Stimulated activated CD4-positive, alpha-beta T cell treated with anti-CD3 and anti-CD28 coated beads, Interleukin-15, amount 100 ng/mL, for 48 hours (primary cell): Measurements from ENCODE around the gene RCOR3.
"Not testable (repeated sequence)": the region's sequence is repeated elsewhere in the genome, so short reads cannot be mapped to it uniquely, and the experiment has no call there.

ENCODE experiments used
- DNase-seq, 2 donors: peaks; one replicate each; pipeline ENCODE4 v3.0.0-alpha.2; 2020; ENCODE audit warnings: low read depth in 2 of 2

The RCOR3 gene

DNA sequence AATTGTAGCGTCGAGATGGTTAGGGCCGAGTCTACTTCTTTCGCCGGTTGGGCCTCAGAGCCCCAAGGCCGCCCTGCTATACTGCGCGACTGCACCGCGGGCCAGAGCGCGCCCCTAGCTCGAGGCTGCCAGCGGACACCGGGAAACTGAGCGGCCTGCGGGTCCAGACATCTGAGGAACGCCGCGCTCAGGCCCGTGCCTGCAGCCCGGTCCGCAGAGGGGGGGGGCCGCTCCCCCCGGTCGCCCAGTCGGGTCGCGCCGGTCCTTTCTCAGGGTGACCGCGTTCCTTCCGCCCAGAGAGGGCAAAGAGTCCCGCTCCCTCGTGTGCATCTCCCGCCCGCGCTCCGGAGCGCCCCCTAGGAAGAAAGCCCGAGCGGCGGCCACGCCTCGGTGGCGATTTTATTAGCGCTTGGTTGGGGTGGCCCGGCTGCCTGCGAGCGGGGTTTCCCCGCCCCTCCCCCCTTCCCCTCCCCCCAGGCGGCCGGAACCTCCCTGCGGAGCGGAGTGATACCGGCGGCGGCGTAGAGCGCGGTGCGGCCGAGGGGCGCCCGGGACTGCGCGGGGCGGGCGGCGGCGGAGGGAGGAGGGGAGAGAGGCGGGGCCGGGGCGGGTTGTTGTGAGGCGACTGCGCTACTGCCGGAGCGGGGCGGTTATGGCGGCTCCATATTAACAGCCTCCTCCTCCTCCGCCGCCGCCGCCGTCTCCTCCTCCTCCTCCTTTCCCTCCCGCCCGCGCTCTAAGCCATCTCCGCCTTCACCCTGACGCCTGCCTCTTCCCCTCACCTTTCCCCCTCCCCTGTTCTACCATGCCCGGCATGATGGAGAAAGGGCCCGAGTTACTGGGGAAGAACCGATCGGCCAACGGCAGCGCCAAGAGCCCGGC, at the start of gene RCOR3:
Gene RCOR3, plus strand, starts transcription at position 611 of the 882 bp plus-strand sequence. Its CDS starts 195 bp downstream, at position 806.
- peak; percentile 87 to 91 for DNase-seq

DNA sequence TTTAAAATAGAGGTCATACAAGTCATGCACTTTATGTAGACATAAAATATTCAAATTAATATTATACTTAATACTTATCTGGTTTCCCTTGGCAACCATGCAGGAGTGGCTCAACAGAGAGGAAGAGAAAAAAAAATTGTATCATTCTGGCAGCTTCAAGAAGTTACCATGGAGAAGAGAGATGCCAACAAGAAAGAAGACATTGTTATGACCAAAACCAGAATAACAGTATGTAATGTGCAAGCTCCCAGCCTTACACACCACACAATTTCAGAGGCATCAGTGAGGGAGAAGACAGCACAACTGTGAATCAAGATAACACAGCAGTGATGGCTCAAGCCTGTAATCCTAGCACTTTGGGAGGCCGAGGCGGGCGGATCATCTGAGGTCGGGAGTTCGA, 49.1 kb upstream of the RCOR3 start:
- DNase-seq = no peak

DNA sequence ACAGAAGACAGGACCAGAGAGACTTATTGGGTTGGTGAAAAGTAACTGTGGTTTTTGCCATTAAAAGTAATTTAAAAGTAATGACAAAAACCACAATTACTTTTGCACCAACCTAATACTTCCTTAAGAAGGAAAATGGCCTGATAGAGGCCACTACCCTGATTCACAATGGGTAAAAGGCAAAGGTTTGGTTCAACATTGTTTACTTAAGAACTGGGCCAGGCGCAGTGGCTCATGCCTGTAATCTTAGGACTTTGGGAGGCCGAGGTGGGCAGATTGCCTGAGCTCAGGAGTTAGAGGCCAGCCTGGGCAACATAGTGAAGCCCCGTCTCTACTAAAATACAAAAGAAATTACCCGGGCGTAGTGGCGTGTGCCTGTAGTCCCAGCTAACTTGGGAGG, 48.2 kb upstream of the RCOR3 start:
- DNase-seq = no peak

DNA sequence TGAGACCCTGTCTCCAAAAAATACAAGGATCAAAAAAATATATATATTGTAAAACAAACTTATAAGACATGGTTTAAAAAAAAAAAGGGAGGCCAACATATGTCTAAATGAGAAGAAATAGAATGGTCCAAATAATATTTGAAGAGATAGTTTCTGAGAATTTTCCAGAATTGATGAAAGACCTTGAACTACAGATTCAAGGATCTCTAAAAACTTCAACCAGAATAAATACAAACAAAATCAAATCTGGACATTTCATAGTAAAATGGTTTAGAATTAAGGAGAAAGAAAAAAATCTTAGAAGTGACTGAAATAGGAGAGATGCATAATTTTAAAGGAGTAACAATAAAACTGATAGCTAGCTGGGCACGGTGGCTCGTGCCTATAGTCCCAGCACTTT, 45.5 kb upstream of the RCOR3 start:
- DNase-seq = no peak

DNA sequence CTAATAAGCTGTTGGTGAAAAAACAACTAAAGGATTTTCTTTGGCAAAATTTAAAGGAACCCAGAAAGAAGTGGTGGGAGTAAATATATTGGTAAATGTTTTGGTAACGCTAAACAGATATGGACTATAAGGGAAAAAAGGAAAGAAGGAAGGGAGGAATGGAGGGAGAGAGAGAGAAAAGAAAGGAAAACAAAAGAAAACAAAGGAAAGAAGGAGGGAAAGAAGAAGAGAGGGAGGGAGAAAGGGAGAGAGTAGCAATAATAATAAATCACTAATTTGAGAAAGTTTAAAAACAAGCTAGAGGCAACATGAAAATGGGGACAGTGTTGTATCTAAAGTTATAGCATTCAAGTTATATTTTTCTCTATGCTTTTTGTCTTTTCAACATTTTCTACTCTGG, 43.6 kb upstream of the RCOR3 start:
- no peak for DNase-seq

DNA sequence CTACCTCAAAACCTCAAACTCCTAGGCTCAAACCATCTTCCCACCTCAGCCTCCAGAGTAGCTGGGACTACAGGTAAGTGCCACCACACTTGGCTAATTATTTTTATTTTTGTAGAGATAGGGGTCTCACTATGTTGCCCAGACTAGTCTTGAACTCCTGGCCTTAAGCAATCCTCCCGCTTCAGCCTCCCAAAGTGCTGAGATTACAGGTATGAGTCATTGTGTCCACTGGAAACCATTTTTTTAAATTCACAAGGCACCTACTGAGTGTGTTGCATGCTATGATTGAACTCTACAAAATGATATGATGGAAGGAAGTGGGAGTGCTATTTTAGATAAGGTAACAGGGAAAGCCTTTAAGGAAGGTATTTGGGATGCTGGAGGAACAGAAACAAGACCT, 41.8 kb upstream of the RCOR3 start:
- no peak for DNase-seq

DNA sequence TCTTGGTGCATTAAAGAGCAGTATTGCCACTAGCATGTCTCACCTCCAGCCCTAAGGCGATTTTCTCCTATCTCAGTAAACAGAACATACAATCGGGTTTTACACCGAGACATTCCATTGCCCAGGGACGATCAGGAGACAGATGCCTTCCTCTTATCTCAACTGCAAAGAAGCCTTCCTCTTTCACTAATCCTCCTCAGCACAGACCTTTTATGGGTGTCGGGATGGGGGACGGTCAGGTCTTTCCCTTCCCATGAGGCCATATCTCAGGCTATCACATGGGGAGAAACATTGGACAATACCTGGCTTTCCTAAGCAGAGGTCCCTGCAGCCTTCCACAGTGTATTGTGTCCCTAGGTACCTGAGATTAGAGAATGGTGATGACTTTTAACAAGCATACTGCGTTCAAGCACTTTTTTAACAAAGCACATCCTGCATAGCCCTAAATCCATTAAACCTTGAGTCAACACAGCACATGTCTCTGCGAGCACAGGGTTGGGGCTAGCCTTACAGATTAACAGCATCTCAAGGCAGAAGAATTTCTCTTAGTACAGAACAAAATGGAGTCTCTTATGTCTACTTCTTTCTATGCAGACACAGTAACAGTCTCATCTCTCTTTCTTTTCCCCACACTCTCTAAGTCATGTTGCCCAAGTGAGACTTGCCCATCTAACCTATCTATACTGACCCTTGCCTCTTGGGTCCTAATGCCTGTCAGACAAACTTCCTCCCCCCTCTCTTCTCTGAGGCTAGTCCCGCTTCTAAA, 36.5 kb upstream of the RCOR3 start:
- not testable (repeated sequence) for DNase-seq

DNA sequence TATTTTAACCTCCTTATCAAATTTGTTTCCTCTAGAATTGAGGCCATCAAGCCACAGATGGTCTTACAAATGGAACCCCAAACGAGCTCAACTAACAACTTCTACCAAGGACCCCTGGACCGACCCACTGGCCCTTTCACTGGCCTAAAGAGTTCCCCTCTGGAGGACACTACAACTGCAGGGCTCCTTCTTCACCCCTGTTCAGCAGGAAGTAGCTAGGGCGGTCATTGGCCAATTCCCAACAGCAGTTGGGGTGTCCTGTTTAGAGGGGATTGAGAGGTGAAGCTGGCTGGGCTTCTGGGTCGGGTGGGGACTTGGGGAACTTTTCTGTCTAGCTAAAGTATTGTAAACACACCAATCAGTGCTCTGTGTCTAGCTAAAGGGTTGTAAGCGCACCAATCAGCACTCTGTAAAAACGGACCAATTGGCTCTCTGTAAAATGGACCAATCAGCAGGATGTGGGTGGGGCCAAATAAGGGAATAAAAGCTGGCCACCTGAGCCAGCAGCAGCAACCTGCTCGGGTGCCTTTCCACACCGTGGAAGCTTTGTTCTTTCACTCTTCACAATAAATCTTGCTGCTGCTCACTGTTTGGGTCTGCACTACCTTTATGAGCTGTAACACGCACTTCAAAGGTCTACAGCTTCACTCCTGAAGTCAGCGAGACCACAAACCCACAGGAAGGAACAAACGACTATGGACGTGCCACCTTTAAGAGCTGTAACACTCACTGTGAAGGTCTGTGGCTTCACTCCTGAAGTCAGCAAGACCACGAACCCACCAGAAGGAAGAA, 30.4 kb upstream of the RCOR3 start:
- peak; percentile 15 to 33 for DNase-seq

DNA sequence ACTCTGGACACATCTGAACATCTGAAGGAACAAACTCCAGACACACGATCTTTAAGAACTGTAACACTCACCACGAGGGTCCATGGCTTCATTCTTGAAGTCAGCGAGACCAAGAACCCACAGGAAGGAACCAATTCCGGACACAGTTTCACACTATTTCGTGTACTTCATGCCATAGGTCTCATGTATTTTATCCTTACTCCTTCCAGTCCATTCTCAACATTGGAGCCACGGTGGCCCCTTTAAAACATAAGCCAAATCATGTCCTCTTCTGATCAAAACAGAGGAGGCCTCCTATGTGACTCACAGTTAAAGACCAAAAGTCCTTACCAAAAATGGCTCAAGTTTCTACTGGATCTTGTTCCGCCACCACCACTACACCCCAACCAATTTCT, 29.8 kb upstream of the RCOR3 start:
- no peak for DNase-seq

DNA sequence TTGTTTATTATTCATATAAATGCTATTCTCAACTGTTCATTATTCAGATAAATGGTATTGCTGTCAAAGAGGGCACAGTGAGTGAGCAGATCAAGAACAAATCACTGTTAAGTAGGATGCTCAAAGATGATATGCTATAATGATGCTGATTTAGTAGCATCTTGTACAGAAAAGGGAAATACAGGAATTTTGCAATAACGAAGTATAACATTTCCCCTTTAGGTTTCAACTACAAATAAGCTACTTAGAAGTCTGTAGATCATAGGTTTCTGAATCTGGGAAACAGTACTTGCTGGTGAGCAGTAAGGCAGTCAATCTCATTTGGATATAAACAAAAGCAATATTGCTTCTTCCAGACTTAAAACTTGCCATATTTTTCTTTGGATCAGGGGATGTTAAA, 27.3 kb upstream of the RCOR3 start:
- no peak for DNase-seq

DNA sequence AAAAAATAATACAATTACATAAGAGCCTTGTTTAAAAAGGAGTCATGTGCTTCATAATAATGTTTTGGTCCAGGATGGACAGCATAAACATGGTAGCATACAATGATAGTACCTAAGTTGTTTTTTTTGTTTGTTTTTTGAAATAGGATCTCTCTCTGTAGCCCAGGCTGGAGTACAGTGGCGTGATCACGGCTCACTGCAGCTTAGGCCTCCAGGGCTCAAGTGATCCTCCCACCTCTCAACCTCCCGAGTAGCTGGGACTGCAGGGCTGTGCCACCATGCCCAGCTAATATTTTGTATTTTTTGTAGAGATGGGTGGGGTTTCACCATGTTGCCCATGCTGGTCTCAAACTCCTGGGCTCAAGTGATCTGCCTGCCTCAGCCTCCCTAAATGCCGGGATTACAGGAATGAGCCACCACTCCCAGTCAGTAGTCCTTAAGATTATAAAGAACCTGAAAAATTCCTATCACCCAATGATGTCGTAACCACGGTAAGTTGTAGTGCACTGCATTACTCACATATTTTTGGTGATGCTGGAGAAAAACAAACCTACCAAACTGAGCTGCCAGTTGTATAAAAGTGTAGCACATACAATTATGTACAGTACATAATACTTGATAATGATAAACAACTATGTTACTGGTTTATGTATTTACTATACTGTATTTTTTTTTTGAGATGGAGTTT, 22.4 kb upstream of the RCOR3 start:
- no peak for DNase-seq

DNA sequence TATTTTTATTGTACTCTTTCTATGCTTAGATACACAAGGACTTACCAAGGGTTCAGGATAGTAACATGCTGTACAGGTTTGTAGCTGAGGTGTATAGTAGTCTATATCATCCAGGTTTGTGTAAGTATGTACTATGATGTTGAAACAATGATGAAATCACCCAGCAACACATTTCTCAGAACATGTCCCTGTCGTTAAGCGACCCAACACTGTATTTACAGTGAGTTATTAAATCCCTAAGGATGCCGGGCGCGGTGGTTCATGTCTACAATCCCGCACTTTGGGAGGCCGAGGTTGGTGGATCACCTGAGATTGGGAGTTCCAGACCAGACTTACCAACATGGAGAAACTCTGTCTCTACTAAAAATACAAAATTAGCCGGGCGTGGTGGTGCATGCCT, 21.6 kb upstream of the RCOR3 start:
- no peak for DNase-seq

DNA sequence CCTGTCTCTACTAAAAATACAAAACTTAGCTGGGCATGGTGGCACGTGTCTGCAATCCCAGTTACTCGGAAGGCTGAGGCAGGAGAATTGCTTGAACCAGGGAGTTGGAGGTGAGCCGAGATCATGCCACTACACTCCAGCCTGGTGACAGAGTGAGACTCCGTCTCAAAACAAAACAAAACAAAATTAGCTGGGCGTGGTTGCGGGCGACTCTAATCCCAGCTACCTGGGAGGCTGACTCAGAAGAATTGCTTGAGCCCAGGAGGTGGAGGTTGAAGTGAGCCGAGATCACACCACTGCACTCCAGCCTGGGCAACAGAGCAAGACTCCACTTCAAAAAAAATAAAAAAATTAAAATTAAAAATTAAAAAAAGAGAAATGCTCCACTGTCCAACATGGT, 18.6 kb upstream of the RCOR3 start:
- DNase-seq = not testable (repeated sequence)

DNA sequence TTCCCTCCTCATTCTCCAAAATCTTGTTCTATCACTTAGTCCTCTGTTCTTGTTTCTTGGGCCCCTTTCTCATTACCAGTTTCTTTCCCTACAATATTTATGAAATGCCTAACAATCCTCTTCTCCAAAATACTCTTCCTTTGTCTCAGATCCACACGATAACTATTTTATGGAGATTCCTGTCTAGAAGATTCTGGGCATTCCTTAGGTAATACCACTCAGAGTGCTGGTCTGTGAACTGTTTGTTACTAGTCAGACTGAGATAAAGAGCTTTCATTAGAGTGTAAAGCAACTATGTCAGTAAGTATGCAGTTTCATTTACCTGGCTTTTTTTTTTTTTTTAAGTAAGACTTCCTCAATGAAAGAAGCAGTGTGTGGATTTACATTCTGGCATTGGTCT, 18.1 kb upstream of the RCOR3 start:
- no peak for DNase-seq

DNA sequence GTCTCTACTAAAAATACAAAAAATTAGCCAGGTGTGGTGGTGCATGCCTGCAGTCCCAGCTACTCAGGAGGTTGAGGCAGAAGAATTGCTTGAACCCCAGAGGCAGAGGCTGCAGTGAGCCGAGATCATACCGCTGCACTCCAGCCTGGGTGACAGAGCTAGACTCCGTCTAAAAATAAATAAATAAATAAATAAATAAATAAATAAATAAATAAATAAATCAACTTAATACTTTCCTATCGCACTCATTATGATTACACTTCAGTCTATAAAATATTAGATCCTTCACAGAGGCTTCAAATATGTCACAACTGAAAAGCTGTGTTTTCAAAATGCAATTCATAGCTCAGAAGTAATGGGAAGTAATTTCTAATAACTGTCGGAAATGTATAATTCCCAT, 15.5 kb upstream of the RCOR3 start:
- DNase-seq = not testable (repeated sequence)

DNA sequence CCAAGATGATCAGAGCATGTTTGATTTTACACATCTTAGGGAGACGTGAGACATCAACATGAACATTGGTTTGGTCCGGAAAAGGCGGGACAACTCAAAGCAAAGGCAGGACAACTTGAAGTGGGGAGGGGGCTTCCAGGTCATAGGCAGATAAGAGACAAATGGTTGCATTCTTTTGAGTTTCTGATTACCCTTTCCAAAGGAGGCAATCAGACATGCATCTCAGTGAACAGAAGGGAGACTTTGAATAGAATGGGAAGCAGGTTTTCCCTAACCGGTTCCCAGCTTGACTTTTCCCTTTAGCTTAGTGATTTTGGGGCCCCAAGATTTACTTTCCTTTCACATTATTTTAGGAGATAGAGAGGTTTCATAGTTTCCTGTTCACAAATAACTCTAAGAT, 12.6 kb upstream of the RCOR3 start:
- DNase-seq = not testable (repeated sequence)

DNA sequence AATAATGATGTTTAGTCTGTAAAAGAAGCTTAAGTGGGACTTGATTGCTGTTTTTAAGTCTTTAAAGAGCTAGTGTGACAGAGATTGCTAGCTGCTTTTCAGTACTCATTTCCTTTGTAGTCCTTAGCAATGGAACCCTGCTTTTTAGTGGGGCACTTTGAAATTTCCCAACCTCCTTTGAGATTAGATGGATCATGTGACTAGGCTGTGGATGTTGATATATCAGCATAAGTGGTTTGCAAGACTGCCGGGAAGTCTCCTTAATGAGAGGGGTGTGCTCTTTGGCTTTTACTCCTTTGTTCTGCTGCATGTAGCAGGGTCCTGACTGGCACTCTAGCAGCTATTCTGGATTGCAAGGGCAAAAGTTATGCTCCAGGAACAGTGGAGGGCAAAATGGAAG, 11.2 kb upstream of the RCOR3 start:
- no peak for DNase-seq

DNA sequence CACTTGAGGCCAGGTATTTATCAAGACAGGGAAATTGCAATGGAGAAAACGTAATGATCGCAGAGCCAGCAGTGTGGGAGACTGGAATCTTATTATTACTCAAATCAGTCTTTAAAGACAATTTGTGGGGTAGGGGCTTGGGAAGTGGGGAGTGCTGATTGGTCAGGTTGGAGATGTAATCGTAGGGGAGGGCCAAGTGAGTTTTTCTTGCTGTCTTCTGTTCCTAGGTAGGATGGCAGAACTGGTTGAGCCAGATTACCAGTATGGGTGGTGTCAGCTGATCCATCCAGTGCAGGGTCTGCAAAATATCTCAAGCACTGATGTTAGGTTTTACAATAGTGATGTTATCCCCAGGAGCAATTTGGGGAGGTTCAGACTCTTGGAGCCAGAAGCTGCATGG, 9.6 kb upstream of the RCOR3 start:
- not testable (repeated sequence) for DNase-seq

DNA sequence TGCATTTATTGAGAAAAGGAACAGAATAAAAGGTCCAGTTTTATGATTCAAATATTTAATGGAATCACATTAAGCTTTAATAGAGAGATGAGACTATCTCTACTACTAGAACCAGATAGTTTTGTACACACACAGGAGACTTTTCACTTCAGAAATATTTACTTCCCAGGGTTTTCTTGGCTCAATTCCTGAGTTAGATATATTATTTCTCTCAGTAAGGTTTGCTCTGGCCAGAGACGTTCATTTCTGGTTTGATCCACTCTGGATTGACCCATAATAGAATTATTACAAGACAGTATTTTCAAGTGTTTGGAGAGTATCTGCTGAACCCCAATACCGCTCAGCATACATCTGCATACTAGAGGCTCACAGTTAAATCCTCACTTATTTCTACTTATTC, 1.3 kb upstream of the RCOR3 start:
- no peak for DNase-seq

DNA sequence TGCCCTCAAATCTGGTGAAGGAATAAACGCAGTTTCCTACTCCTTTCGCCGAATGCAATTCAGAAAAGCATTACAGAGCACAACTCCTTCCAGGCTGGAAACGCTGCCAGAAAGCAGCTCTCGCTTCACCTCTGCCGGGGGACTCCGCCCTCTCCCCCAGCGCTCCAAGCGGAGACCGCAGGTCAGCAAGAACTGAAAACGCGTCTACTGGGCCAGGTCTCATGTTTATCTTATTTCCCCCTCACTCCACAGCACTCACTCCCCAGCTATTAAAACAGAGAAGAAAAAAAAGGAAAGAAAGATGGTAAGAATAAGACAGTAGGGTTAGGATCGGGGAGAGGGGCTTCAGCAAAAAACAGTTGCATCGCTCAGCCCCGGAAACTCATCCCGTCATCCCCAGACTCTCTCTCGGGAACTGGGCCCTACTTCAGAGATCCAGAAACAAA, 833 bp upstream of the RCOR3 start:
- peak; percentile 50 to 54 for DNase-seq

DNA sequence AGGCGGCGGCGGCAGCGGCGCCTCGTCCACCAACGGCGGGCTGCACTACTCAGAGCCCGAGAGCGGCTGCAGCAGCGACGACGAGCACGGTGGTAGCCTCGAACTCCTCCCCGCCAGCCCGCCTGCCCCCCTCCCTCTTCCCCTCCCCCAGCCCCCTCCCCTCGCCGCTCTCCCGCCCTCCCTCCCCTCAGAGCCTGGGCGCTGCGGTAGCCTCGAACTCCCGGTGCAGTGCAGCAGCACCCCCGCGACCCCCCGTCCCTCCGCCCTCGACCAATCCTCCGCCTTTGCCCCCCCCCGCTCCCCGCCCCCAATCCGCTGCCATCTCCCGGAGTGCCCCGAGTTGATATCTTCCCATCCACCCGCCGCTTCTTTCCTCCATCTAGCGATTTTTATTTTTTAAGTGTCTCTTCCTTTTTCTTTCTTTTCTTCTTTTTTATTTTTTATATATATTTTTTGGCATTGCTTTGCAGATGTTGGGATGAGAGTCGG, 516 bp downstream of the RCOR3 start:
- DNase-seq = peak in 1 of 2 donors; percentile 33
